Gastroesophageal sphincter (tissue), 3 donors: ENCODE results near the gene KRT23.

ENCODE experiments used
- CTCF ChIP-seq, 4 experiments: fragments of 200-600 bp in 2 of 4; fragments of 450-650 bp in 2 of 4; sonication (generic) in 1 of 4; IDR thresholded peaks; one replicate each; pipeline ENCODE4 v1.5.1; 2017 to 2019; ENCODE audit warnings: antibody characterized with exemption in 4 of 4, mild to moderate bottlenecking in 2 of 4, moderate library complexity in 2 of 4
- POLR2A ChIP-seq, 2 donors: fragments of 450-650 bp; IDR thresholded peaks; one replicate each; pipeline ENCODE4 v1.6.1; 2017; ENCODE audit warnings: antibody characterized with exemption in 2 of 2, mild to moderate bottlenecking in 2 of 2, moderate library complexity in 1 of 2
- POLR2AphosphoS5 ChIP-seq: sonication (generic); formaldehyde crosslinking; IDR thresholded peaks from one replicate; pipeline ENCODE4 v1.6.1; 2017; ENCODE audit warnings: antibody characterized with exemption

- TF ChIP-seq POLR2AphosphoS5: no peak
- no peak for TF ChIP-seq CTCF (IDR thresholded peaks at IDR 0.05)
- TF ChIP-seq POLR2A (IDR thresholded peaks at IDR 0.05): no peak
Observed at GRCh38 chr17:40922239-40922638, 15.2 kb downstream of the KRT23 start.
